GM18508 (cell line): ENCODE data around the gene C1GALT1.
"Not testable (repeated sequence)": the region's sequence is repeated elsewhere in the genome, so short reads cannot be mapped to it uniquely, and the experiment has no call there.

Experiments
- ATAC-seq: cut with Tn5 transposase; IDR thresholded peaks from one replicate; pipeline ENCODE4 v1.9.1; 2021; ENCODE audit warnings: moderate number of reproducible peaks; ENCODE audit not compliant: insufficient read depth, unreplicated experiment

C1GALT1 gene

GRCh38 chr7:7199592-7199991 is 17.2 kb downstream of the C1GALT1 start:
- ATAC-seq, result not testable (repeated sequence)

- ATAC-seq, result not testable (repeated sequence)
Observed at GRCh38 chr7:7200255-7200654, 17.9 kb downstream of the C1GALT1 start.

GRCh38 chr7:7201578-7202374 is 19.4 kb downstream of the C1GALT1 start:
- ATAC-seq, result peak; percentile 80

- no peak for ATAC-seq
Observed at GRCh38 chr7:7202375-7202720, 20.0 kb downstream of the C1GALT1 start.

- ATAC-seq, result no peak
Observed at GRCh38 chr7:7203813-7204575, 21.6 kb downstream of the C1GALT1 start.

GRCh38 chr7:7207876-7208275 is 25.5 kb downstream of the C1GALT1 start:
- no peak for ATAC-seq

GRCh38 chr7:7208520-7208919 is 26.2 kb downstream of the C1GALT1 start:
- no peak for ATAC-seq

GRCh38 chr7:7209412-7210050 is 27.2 kb downstream of the C1GALT1 start:
- ATAC-seq, result no peak

GRCh38 chr7:7210475-7211237 is 28.3 kb downstream of the C1GALT1 start:
- no peak for ATAC-seq

GRCh38 chr7:7212612-7213011 is 30.3 kb downstream of the C1GALT1 start:
- ATAC-seq, result no peak

GRCh38 chr7:7214398-7215347 is 32.3 kb downstream of the C1GALT1 start:
- ATAC-seq, result no peak

GRCh38 chr7:7216279-7216678 is 33.9 kb downstream of the C1GALT1 start:
- no peak for ATAC-seq

GRCh38 chr7:7219216-7219615 is 36.9 kb downstream of the C1GALT1 start:
- ATAC-seq, result no peak

- ATAC-seq, result no peak
Observed at GRCh38 chr7:7220821-7221220, 38.5 kb downstream of the C1GALT1 start.

- no peak for ATAC-seq
Observed at GRCh38 chr7:7221599-7222038, 39.3 kb downstream of the C1GALT1 start.

- ATAC-seq, result no peak
Observed at GRCh38 chr7:7223250-7223649, 40.9 kb downstream of the C1GALT1 start.

GRCh38 chr7:7226407-7226806 is 44.1 kb downstream of the C1GALT1 start:
- ATAC-seq, result no peak

GRCh38 chr7:7228472-7228871 is 46.1 kb downstream of the C1GALT1 start:
- no peak for ATAC-seq

- no peak for ATAC-seq
Observed at GRCh38 chr7:7228967-7229366, 46.6 kb downstream of the C1GALT1 start.
